ENCODE results near the gene GRIA2.

GRIA2 gene

DNA sequence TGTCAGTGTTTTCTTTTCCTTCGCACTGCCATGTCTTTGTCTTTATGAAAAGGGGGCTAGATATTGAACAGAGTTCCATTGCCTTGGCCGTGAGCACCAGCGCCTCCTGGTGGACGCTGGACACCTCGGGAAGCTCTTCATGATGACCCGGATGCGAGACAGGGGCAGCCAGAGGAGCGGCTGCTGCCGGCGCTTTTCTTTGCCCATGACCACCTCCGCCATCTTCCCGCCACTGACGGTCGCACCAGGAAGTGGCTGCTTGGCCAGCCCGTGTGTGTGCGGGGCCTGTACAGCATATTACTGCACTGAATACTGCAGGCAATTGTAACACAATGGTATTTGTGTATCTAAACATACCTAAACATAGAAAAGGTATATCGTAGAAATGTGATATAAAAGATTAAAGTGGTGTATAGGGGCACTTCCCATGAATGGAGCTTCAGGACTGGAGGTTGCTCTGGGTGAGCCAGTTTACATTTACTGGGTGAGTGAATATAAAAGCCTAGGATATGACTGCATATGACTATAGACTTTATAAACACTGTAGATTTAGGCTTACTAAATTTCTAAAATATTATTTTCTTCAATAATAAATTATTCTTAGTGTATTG, 15.8 kb upstream of the GRIA2 start (continued):
- TF ChIP-seq ZNF138 (tag by site-specific recombination; IDR thresholded peaks at IDR 0.05; ENCODE audit: borderline replicate concordance) (no peak), ZNF792 (tag by site-specific recombination; IDR thresholded peaks at IDR 0.05) (no peak), ZNF335 (tag by site-specific recombination; conservative IDR thresholded peaks at IDR 0.05) (0 out of 2 replicates have a peak, but pooled peaks have one; percentile 19), ZNF394 (tag by site-specific recombination; IDR thresholded peaks at IDR 0.05; ENCODE audit: borderline replicate concordance) (no peak), SETDB1 (IDR thresholded peaks at IDR 0.05; ENCODE audit: insufficient read length, low read length) (peak; percentile 60), ZNF660 (tag by site-specific recombination; IDR thresholded peaks at IDR 0.05) (0 out of 2 replicates have a peak, but pooled peaks have one; percentile 17), ZNF785 (tag by site-specific recombination; IDR thresholded peaks at IDR 0.05) (peak; percentile 95)

GRCh38 chr4:157217708-157218107, 2.8 kb upstream of the GRIA2 start:
- POLR2A ChIA-PET = no interaction called here
- no peaks in the 10 kb centered on the region for H3K9me3 ChIP-seq (ENCODE audit: control insufficient read depth, insufficient read depth, low read depth, low read length)

DNA sequence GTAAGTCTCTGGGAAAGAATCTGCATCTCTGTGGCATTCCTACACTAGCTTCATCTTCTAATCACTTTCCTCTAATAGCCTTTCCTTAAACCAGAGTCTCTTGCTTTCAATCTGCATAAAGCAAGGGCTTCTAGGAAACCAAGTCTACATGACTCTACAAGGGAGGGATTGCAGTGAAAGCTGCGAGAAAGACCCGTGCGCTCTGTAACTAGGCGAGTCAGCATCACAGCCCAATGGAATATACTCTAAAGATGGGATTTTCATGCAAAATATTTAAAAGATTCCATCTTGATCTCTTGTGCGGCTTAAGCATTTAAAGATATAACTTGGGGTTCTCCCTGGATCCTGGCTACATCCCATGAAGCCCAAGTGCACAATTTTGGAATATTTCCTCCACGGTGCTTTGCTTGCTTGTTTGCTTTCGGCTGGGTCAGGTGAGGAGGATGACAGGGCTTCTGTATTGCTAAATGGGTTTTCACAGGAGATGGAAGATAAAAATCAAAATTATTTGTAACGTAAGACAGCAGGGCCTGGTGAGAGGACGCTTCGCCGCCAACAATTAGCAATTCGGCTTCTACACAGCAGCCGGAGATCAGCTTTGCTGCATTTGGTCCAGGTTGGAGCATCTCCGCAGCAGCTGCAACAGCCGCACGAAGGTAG, 687 bp upstream of the GRIA2 start:
- H3K4me3 ChIP-seq (ENCODE audit: low read depth, low read length) = no peak overlapping the region
- ChIA-PET POLR2A (no interaction called here), CTCF (interaction anchor here (0.5 to 2.4 kb wide), 5 partner anchors 758 to 975 kb away, joined by 3 to 7 read pairs (median 3); no protein-coding TSS in a partner anchor)
- H3K27ac ChIP-seq (ENCODE audit: extremely low read depth, low read depth, low read length) = no peak overlapping the region
- no peaks in the 10 kb centered on the region; the same call in 1 of the 2 replicates for H3K4me1 ChIP-seq (ENCODE audit: control insufficient read depth, insufficient read depth, low read length)
- no peaks in the 10 kb centered on the region for H3K36me3 ChIP-seq (ENCODE audit: control insufficient read depth in 2 of 2, insufficient read depth in 1 of 2, low read length in 2 of 2)
- H3K9me3 ChIP-seq (ENCODE audit: control insufficient read depth, insufficient read depth, low read depth, low read length) = no peaks in the 10 kb centered on the region
- TF ChIP-seq BCL6B (tag by site-specific recombination; IDR thresholded peaks at IDR 0.05) (no peak), SCRT2 (tag by site-specific recombination; IDR thresholded peaks at IDR 0.05) (no peak), ZNF155 (tag by site-specific recombination; IDR thresholded peaks at IDR 0.05) (no peak), ZFP41 (tag by site-specific recombination; IDR thresholded peaks at IDR 0.05; ENCODE audit: borderline replicate concordance) (no peak), KLF9 (tag by site-specific recombination; IDR thresholded peaks at IDR 0.05; ENCODE audit: low read depth) (no peak), MYNN (tag by site-specific recombination; IDR thresholded peaks at IDR 0.05; ENCODE audit: borderline replicate concordance) (no peak)

More at GRCh38 chr4:157217708-157218107, 2.8 kb upstream of the GRIA2 start:
- no peaks in the 10 kb centered on the region for H3K36me3 ChIP-seq (ENCODE audit: control insufficient read depth in 2 of 2, insufficient read depth in 1 of 2, low read length in 2 of 2)
- H3K4me1 ChIP-seq (ENCODE audit: control insufficient read depth, insufficient read depth, low read length) = no peaks in the 10 kb centered on the region; the same call in 1 of the 2 replicates
- TF ChIP-seq ZNF629 (tag by site-specific recombination; IDR thresholded peaks at IDR 0.05) (no peak), ZNF654 (tag by site-specific recombination; IDR thresholded peaks at IDR 0.05; ENCODE audit: low read depth) (peak; percentile 26; the same call in 1 of the 2 replicates)
- H3K4me3 ChIP-seq (ENCODE audit: low read depth, low read length) = no peak overlapping the region
- CTCF ChIA-PET = interaction anchor here (0.8 kb wide), 1 partner anchor 18 kb away, joined by 3 read pairs; no protein-coding TSS in a partner anchor
- H3K27ac ChIP-seq (ENCODE audit: extremely low read depth, low read depth, low read length) = no peak overlapping the region

GRCh38 chr4:157221426-157221894, 932 bp downstream of the GRIA2 start:
- POLR2A ChIA-PET = no interaction called here
- Histone ChIP-seq H3K36me3 (ENCODE audit: control insufficient read depth in 2 of 2, insufficient read depth in 1 of 2, low read length in 2 of 2) (no peaks in the 10 kb centered on the region), H3K4me1 (ENCODE audit: control insufficient read depth, insufficient read depth, low read length) (no peaks in the 10 kb centered on the region; the same call in 1 of the 2 replicates), H3K27ac (ENCODE audit: extremely low read depth, low read depth, low read length) (no peak overlapping the region), H3K9me3 (ENCODE audit: control insufficient read depth, insufficient read depth, low read depth, low read length) (no peaks in the 10 kb centered on the region), H3K4me3 (ENCODE audit: low read depth, low read length) (no peak overlapping the region)
- CTCF ChIA-PET = interaction anchor here (0.6 kb wide), 1 partner anchor 85 kb away, joined by 3 read pairs; no protein-coding TSS in a partner anchor
- no peak for TF ChIP-seq ZNF274 (IDR thresholded peaks at IDR 0.05; ENCODE audit: low read length)
- no peak for TF ChIP-seq ZNF274 (tag by site-specific recombination; IDR thresholded peaks at IDR 0.05; ENCODE audit: borderline replicate concordance)
- TF ChIP-seq ZNF19 (tag by site-specific recombination; IDR thresholded peaks at IDR 0.05; ENCODE audit: low read depth) = no peak
- no peak for TF ChIP-seq ZBTB48 (tag by site-specific recombination; IDR thresholded peaks at IDR 0.05)

Data from HEK293 (cell line).